GM12892 (cell line): ENCODE measurements around the gene CDK19.

Source experiments
- POLR2A ChIP-seq: IDR thresholded peaks from 2 replicates; pipeline ENCODE4 v1.6.1; 2011; ENCODE audit warnings: low read depth, low read length, control low read depth
- TAF1 ChIP-seq: IDR thresholded peaks from 2 replicates; pipeline ENCODE4 v1.6.1; 2011; ENCODE audit warnings: low read depth, mild to moderate bottlenecking, control low read depth, low read length, borderline replicate concordance

GRCh38 chr6:110645685-110646418 is 169.4 kb downstream of the CDK19 start:
- TF ChIP-seq POLR2A (no peak), TAF1 (no peak)
